SK-N-MC (cell line): ENCODE measurements around the gene NTSR1.

Experiments
- DNase-seq: peaks from one replicate; pipeline ENCODE4 v3.0.0-alpha.2; 2011; ENCODE audit warnings: low read depth, low spot score
- H3K27ac ChIP-seq: fragments of 200-600 bp; sonication (generic); 2 replicates; pipeline ENCODE4 v1.5.1; 2016; ENCODE audit warnings: mixed run types
- H3K36me3 ChIP-seq: fragments of 200-600 bp; sonication (generic); 2 replicates; pipeline ENCODE4 v1.6.1; 2017; ENCODE audit warnings: antibody characterized with exemption, low read length, mixed read lengths; ENCODE audit not compliant: insufficient read depth
- H3K4me3 ChIP-seq: fragments of 200-600 bp; sonication (generic); 2 replicates; pipeline ENCODE4 v1.5.1; 2016
- H3K9ac ChIP-seq: fragments of 200-600 bp; sonication (generic); 2 replicates; pipeline ENCODE4 v1.8.0; 2017; ENCODE audit warnings: mixed run types, mixed read lengths; ENCODE audit not compliant: insufficient read length
- H3K9me3 ChIP-seq: fragments of 200-600 bp; sonication (generic); 2 replicates; pipeline ENCODE4 v1.6.1; 2017; ENCODE audit warnings: low read depth, mild to moderate bottlenecking, antibody characterized with exemption, low read length, moderate library complexity, mixed read lengths
- EZH2 ChIP-seq: fragments of 200-600 bp; sonication (generic); IDR thresholded peaks from one replicate; pipeline ENCODE4 v1.6.1; 2017; ENCODE audit warnings: antibody characterized with exemption
- FOXP2 ChIP-seq: optimal IDR thresholded peaks from 2 replicates; pipeline ENCODE3; 2011; ENCODE audit warnings: mild to moderate bottlenecking, moderate library complexity; ENCODE audit not compliant: insufficient read depth; ENCODE audit errors: extremely low read length, control extremely low read depth
- POLR2AphosphoS5 ChIP-seq: IDR thresholded peaks from 2 replicates; pipeline ENCODE4 v1.6.1; 2012; ENCODE audit warnings: mild to moderate bottlenecking, low read depth, low read length, borderline replicate concordance

Gene NTSR1

GRCh38 chr20:62739581-62740285, 31.1 kb downstream of the NTSR1 start:
- no peak overlapping the region for H3K27ac ChIP-seq
- H3K9ac ChIP-seq = no peak overlapping the region
- TF ChIP-seq FOXP2 (no peak), POLR2AphosphoS5 (no peak), EZH2 (no peak)
- H3K36me3 ChIP-seq = no peaks in the 10 kb centered on the region
- DNase-seq = no peak
- no peaks in the 10 kb centered on the region for H3K9me3 ChIP-seq
- H3K4me3 ChIP-seq = no peak overlapping the region

- Histone ChIP-seq H3K36me3 (no peaks in the 10 kb centered on the region), H3K9ac (no peak overlapping the region), H3K4me3 (no peak overlapping the region; the same call in 1 of the 2 replicates), H3K9me3 (no peaks in the 10 kb centered on the region), H3K27ac (no peak overlapping the region)
- TF ChIP-seq POLR2AphosphoS5 (no peak), FOXP2 (no peak), EZH2 (no peak)
- no peak for DNase-seq
Observed at GRCh38 chr20:62740286-62741141, 31.9 kb downstream of the NTSR1 start.

GRCh38 chr20:62741191-62741691, 32.6 kb downstream of the NTSR1 start:
- no peak for TF ChIP-seq POLR2AphosphoS5
- TF ChIP-seq EZH2 = no peak
- no peak for TF ChIP-seq FOXP2
- H3K36me3 ChIP-seq = no peaks in the 10 kb centered on the region
- H3K9me3 ChIP-seq = no peaks in the 10 kb centered on the region
- no peak overlapping the region for H3K9ac ChIP-seq
- H3K4me3 ChIP-seq = no peak overlapping the region
- no peak for DNase-seq
- no peak overlapping the region for H3K27ac ChIP-seq

- TF ChIP-seq FOXP2 (no peak), EZH2 (no peak), POLR2AphosphoS5 (no peak)
- Histone ChIP-seq H3K9ac (no peak overlapping the region), H3K27ac (no peak overlapping the region), H3K36me3 (no peaks in the 10 kb centered on the region), H3K9me3 (no peaks in the 10 kb centered on the region), H3K4me3 (no peak overlapping the region)
- DNase-seq = no peak
Observed at GRCh38 chr20:62741701-62742491, 33.3 kb downstream of the NTSR1 start.

- no peak for DNase-seq
- no peak overlapping the region for H3K9ac ChIP-seq
- no peak overlapping the region for H3K4me3 ChIP-seq
- no peak overlapping the region for H3K27ac ChIP-seq
- no peaks in the 10 kb centered on the region for H3K36me3 ChIP-seq
- TF ChIP-seq FOXP2 (no peak), EZH2 (no peak), POLR2AphosphoS5 (no peak)
- H3K9me3 ChIP-seq = no peaks in the 10 kb centered on the region
Observed at GRCh38 chr20:62742550-62742949, 33.9 kb downstream of the NTSR1 start.

- DNase-seq = no peak
- no peak overlapping the region for H3K9ac ChIP-seq
- no peaks in the 10 kb centered on the region for H3K36me3 ChIP-seq
- no peak overlapping the region for H3K27ac ChIP-seq
- no peaks in the 10 kb centered on the region for H3K9me3 ChIP-seq
- no peak for TF ChIP-seq EZH2
- no peak for TF ChIP-seq POLR2AphosphoS5
- no peak for TF ChIP-seq FOXP2
- H3K4me3 ChIP-seq = no peak overlapping the region
Observed at GRCh38 chr20:62742979-62743776, 34.5 kb downstream of the NTSR1 start.

GRCh38 chr20:62743777-62744317, 35.2 kb downstream of the NTSR1 start:
- H3K9me3 ChIP-seq = no peaks in the 10 kb centered on the region
- no peak for DNase-seq
- no peak overlapping the region for H3K4me3 ChIP-seq
- no peaks in the 10 kb centered on the region for H3K36me3 ChIP-seq
- no peak overlapping the region for H3K9ac ChIP-seq
- no peak for TF ChIP-seq FOXP2
- no peak for TF ChIP-seq POLR2AphosphoS5
- TF ChIP-seq EZH2 = no peak
- H3K27ac ChIP-seq = no peak overlapping the region
